ENCODE results near the gene EXTL2.
A peak's percentile ranks its signal among the peaks of the same experiment; 100 is the strongest.
"Not testable (repeated sequence)": the region's sequence is repeated elsewhere in the genome, so short reads cannot be mapped to it uniquely, and the experiment has no call there.

The EXTL2 gene, protein sequence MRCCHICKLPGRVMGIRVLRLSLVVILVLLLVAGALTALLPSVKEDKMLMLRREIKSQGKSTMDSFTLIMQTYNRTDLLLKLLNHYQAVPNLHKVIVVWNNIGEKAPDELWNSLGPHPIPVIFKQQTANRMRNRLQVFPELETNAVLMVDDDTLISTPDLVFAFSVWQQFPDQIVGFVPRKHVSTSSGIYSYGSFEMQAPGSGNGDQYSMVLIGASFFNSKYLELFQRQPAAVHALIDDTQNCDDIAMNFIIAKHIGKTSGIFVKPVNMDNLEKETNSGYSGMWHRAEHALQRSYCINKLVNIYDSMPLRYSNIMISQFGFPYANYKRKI

DNA sequence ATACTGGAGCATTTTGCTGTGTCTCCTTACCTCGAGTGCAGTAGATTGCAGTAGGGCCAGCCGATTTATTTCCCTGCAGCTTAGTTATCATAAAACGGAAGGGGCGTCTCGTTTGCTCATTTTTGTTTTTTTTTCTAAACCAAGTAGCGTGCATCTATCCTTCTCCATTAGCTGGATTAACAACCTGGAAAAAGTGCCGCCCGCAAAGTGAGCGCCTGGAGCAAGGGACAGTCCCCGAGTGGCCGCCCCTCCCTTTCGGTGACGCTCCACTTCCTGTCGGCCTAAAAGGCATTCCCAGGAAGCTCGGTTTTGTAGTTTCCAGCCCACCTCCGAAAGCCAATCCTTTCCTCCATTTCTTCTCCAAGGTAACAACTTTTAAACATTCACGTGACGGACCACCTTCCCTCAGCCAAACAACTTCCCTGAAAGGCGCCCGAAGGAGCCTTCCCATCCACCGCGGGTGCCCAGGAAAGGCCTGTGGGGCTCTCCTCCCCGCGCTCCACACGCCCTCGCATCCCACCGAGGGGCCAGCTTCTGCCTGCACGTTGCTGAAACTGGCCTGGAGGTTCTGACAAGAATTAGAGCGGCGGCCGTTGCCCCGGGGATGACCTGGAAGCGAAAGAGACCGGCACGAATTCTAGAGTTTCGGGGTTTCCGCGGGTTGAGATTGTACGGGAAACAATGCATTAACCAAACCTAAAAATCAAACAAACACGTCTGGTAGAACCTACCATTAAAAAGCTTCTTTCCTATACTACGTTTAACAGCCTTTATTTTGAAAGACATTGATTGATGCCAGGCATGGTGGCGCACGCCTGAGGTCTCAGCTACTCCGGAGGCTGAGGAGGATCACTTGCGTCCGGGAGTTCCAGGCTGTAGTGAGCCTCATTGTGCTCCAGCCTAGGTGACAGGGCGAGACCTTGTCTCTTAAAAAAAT lies at the start of gene EXTL2:
Gene EXTL2 (minus strand): TSS at position 240 of the 937 bp plus-strand sequence. CDS start 6,085 bp downstream, outside the sequence.
- peak; percentile 94 for DNase-seq

DNA sequence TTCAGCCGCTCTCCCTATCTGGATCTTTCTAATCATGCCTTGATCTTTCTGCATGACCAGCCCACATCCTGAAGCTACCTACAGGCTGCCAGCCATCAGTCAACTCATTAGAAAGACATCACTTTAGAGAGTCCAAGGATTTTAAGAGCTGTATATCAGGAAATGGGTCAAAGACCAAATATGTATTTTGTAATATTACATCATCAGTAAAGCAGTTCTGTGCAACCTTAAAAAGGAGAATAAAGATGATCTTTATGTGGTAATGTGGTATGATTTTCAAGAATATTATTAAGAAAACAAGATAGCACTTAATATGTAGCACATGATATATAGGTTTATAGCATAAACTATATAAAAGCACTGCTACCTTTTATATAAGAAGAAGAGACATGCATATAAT lies 48.9 kb upstream of the EXTL2 start:
- DNase-seq, result no peak

DNA sequence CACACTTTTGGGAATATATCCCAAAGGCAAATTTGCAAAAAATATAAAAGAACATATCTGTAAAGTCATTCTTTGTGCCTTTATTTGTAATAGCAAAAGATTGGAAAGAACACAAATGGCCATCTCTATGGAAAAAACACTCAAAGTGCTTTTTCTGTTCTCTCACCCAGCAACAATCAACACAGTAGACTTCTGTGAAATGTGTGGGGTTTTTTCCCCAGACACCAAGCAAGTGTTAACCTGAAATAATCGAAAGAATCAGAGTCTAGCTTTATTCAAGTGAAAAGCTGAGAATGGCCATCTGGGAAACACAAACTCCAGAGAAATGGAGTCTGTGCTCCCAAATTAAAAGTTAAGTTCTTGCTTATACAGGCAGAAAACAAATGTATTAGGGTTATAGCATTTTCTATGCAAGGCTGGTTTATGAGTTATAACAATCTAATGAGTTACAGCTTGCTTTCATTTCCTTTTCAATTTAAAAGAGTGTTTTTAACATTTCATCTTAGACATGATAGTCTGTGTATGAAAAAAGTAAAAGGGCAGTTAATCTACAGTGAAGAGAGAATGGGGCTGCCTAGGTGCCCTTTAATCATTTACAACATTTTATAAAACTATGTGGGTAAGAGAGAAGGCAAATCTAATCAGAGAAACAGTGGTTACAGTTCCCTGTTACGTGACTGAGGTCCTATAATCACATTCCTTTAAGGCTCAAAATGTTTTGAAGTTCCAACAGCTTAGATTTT lies 47.8 kb upstream of the EXTL2 start:
- no peak for DNase-seq

DNA sequence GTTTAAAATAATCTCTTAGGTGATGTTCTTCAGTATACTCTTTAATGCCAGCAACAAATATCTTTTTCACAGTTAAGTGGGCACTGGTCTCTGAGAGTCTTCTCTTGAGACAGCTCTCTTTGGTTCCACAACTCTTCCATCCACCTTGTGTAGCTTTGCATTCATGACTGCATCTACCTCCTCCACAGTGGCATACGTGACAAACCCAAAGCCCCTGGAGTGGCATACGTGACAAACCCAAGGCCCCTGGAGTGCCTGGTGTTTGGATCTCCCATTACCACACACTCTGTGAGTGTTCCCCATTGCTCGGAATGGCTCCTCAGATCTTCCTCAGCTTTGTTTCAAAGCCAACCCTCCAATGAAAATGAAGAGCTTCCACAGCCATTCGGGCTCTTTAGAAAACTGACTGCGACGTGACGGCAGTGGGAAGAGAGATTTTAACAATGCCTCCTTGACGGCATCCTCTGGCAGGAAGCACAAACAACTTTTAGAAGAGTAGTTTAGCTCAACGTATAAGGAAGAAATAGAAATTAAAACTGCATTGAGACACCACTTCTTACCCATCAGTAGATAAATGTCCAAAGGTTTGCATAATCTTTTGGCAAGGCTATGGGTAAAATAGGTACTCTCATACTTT lies 47.1 kb upstream of the EXTL2 start:
- DNase-seq, result no peak

DNA sequence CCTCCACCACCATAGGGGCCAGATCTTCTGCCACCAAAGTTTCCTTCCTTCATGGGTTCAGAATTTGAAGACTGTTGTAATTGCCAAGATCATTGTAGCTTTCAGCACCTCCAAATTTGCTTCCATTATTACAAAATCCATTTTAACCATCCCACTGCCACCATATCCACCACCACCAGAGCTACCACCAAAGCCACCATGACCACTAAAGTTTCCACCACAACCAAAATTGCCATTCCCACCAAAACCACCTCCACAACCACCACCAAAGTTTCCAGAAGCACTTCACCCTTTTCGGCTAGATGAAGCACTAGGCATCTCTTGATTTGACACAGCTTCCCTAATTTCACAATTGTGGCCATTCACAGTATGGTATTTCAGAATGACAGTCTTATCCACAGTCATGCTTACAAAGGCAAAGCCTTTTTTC lies 46.5 kb upstream of the EXTL2 start:
- DNase-seq, result no peak

DNA sequence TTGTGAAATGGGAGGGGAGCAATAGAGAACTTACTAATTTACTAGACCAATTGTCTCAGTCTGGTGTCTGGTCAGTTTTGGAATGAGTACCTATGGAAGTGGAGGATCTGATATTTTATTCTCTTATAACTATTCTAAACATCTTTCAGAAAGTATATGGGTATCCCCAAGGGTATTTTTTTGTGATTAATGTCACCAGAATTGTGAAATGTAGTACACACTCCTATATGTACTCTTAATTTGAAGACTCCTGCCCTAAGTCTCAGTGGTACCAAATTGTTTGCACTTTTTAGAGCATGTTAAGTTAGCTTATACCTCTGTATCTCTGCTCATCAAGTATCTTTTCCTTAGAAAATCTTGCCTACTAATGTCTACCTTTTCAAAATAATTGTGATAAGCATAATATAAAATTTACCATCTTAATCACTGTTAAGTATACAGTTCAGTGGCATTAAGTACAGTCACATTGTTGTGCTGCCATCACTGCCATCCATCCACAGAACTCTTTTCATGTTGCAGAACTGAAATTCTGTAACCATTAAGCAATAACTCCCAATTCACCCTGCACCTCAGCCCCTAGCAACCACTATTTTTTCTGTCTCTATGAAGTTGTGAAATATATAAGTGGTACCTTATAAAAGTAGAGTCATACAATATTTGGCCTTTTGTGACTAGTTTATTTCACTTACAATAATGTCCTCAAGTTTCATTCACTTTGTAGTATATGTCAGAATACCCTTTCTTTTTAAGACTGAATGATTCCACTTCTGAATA lies 41.7 kb upstream of the EXTL2 start:
- DNase-seq, result no peak

DNA sequence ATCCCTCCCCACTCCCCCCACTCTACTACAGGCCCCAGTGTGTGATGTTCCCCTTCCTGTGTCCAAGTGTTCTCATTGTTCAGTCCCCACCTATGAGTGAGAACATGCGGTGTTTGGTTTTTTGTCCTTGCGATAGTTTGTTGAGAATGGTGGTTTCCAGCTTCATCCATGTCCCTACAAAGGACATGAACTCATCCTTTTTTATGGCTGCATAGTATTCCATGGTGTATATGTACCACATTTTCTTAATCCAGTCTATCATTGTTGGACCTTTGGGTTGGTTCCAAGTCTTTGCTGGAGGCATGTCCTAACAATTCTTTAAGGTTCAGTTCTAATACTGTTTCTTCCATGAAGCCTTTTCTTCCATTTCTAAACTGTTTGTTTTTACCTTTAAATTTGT lies 38.9 kb upstream of the EXTL2 start:
- not testable (repeated sequence) for DNase-seq

DNA sequence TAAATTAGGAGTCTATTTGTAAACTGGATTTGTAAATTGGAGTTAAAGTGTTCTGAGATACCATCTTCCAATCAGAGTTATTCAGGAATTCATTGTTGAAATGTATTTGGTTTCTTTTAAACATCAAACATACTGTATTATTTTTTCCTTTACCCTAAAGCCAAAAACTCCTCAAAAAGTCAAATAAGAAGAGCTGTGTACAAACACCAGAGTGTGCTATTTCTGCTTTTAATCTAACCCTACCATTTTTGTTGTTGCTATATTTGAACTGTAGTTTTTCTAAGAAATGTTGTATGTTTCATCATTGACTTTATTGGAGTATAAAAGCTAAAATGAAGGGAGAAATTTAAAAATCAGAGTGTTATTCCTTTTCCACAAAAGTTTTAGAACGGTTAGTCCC lies 37.1 kb upstream of the EXTL2 start:
- no peak for DNase-seq

DNA sequence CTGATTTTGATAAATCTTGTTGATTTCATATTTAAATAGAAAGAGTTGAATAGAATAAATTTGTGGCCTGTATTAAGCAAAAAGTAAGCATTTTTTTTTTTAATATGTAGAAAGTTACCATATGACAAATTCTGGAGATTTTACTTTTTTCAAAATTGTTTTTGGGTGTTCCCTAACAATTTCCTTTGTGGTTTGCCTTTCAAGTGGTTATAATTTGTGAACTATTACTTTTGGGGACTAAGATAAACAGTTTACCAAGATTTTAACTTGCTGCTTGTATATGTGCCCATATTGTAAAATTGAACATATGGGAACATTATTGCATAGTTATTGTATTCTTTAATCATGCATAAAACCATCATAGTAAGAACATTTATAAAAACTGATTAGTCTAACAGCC lies 35.9 kb upstream of the EXTL2 start:
- no peak for DNase-seq

DNA sequence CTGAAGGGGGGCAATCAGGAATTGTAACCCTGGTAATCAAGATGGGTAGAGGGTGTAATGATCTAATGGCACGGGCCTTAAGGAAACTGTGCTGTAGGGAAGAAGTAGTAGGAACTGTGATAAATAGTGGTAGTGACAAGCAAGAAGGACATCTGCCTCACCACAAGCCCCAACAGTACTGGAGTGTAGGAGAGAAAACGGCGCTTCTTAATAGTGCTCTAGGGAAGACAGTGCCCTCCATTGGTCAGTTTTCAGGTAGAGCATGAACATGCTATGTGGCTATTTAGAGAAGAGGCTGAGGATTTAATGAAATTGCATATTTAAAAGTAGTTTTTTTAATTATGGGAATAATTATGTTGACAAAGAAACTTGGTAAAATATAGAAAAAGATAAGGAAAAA lies 33.5 kb upstream of the EXTL2 start:
- DNase-seq, result peak; percentile 16

DNA sequence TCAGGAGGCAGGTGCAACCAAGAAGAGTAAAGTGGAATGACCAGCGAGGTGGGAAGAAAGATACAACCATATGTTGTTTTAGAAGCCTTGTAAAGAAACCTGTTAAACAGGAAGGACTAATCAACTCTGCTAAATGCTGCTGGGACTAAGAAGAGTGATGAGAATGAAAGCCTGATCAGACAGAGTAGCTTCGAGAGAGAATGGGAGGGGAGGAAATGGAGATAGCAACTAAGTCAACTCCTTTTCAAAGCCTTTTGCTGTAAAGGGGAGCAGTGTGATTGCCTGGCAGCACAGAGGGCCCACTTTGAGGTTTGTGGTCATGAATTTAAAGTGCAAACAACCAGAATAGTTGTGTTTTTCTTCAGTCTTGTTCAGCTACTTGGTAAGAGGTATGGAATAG lies 32.6 kb upstream of the EXTL2 start:
- no peak for DNase-seq

DNA sequence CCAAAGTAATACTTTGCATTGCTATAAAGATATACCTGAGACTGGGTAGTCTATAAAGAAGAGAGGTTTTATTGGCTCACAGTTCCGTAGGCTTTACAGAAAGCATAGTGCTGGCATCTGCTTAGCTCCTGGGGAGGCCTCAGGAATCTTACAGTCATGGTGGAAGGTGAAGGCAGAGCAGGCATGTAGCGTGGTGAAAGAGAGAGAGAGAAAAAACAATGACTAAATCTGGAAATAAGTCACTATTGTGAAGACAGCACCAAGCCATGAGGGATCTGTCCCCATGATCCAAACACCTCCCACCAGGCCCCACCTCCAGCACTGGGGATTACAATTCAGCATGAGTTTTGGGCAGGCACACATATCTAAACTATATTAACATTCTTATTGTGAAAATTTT lies 31.6 kb upstream of the EXTL2 start:
- no peak for DNase-seq

DNA sequence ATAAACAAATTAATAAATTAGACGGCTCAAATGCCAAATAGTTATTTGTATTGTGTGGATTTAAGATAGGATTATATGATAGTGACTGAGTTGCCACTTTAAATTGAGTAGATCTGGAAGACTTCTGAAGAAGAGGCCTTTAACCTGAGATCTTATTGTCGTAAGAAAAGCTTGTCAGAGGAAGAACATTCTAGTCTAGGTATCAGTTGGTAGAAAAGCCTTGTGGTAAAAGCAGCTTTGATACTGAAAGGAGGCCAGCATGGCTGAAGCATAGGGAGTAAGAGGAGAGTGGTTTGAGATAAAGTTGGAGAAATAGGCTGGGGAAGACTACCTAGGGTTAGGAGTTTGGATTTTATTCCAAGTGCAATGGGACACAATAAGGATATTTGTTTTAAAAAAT lies 30.3 kb upstream of the EXTL2 start:
- no peak for DNase-seq

DNA sequence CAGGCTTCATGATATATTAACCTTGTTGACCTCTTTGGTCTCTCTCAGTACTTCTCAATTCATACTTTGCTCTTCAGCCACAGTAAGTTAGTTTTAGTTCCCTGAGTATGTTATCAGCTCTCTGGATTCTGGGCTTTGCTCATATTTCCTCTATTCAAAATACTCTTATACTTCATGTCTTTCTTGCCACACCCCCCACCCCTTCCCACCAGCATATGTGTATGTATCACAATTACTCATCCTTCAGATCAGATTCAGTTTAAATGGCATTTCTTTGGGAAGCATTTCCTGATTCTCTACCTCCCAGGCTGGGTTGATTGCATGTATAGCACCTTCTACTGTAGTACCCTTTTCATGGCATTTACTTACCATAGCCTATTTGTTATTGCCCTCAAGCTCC lies 29.6 kb upstream of the EXTL2 start:
- no peak for DNase-seq

DNA sequence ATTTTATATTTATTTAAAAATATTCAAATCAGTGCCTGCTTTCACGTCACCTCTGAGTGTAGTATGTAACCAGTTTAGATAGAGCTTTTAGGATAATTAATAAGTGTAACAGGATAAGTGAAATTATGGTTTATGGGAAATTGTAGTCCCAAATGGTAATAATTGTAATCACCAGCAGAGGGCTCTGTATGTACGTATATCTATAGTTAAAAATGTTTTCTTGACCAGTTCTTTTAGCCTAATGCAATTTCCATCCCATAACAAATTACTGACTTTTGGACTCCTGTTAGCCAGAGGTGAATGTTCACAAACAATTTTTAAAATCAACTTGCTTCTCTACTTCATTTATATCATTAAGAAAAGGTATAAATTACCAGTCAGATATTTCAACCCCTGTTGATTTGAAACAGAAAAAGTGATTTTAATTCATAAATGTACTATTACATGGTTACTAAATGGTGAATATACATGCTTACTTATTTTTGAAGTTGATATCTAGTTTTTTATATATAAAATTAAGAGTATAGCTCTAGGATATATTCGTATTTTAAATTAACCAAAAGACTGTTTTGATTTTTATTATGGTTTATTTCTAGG lies 26.6 kb upstream of the EXTL2 start:
- peak; percentile 49 for DNase-seq

DNA sequence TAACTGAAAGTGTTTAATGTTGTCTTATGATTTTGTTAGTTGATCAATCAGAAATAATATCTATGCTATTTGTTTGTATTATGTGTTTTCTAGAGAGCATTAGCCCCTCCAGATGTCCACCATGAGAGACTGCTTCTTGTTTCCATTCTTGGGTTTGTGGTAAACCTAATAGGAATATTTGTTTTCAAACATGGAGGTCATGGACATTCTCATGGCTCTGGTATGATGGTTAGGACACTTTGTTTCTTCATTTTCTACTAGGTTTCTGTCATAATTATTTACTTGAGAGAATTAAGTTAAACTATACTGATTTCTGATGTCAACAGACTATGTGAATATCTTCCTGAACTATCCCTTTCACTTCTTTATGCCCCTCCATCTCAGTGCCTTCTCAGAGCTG lies 17.4 kb upstream of the EXTL2 start:
- no peak for DNase-seq

DNA sequence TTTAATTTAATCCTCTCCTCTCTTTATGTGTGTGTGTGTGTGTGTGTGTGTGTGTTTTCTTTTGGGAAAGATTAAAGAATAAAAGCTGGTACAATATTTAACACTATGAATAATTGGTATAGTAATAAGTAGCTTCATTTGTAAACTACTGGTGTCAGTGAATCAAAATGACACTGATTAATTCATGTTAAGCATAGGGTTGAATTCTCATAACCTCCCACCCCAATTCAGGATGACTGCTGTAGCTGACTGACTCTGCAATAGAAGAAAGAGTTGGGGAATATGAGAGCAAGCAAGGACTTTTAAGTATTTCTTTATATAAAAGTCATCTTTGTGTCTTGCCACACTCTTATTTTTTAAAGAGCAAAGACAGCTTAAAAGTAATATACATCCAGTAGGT lies 14.4 kb upstream of the EXTL2 start:
- no peak for DNase-seq

DNA sequence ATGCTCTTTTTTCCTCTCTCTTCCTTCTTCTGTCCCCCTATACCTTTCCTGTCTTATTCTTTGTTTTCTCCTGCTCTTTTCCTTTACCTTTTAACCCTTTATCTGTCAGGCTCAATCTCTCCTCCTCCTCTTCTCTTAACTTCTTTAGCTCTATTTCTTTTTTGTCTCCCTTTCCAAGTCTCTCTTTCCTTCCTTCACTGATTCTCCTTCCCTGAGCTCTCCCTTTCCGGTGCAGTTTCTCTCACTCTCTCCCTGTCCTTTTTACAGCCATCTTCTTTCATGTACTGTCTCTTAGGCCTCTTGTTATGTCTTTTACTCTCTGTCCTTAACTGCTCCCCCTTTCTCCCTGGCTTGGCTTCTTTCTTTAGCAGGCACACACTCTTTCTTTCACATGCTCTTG lies 13.2 kb upstream of the EXTL2 start:
- no peak for DNase-seq

DNA sequence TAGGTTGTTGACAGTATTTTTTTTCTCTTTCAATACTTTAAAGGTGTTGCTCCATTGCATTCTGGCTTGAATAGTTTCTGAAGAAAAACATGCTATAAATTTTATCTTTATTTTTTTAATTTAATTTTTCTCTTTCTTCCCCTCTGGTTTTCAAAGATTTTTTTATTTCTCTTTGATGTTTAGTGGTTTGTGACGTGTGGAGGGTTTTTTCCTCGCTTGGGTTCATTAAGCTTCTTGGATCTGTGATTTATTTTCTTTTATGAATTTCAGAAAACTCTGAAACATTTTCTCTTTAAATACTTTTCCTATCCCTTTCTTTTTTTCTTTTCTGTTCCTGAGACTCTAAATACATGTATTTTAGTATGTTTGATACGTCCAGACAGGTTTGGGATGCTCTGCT lies 10.5 kb upstream of the EXTL2 start:
- DNase-seq, result no peak

DNA sequence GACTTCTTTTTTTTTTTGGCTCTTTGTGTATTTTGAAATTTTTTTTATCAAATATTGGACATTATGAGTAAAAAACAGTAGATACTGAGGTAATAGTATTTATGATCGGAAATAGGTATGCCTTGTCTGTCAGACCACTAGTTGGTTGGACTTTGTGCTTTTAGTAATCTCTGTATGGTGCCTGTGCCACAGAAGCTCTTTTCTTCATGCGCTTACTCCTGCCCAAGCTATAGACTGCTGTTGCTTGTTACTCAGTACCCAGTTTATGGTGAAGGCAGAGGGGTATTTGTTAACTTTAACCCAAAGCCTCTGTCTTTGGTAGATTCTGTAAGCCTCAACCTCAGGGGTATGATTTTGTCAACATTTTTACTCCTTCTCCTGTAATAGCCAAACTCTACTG lies 9.9 kb upstream of the EXTL2 start:
- no peak for DNase-seq

DNA sequence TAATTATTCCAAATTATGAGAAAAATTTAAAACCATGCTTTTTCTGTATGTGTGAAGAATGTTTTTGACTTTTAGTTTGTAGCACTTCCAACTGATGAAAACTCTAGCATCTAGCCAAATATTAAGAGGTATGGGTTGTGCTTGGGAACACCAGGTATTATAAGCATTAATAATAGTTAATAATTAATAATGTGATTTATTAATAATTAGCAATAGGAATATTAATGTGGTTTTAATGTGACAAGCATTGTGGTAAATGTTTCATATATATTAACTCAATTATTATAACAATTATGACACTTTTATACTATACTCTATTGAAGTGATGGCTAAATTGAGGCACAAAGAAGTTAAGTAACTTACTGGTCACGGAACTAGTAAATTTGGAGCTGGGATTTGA lies 9.1 kb upstream of the EXTL2 start:
- no peak for DNase-seq

DNA sequence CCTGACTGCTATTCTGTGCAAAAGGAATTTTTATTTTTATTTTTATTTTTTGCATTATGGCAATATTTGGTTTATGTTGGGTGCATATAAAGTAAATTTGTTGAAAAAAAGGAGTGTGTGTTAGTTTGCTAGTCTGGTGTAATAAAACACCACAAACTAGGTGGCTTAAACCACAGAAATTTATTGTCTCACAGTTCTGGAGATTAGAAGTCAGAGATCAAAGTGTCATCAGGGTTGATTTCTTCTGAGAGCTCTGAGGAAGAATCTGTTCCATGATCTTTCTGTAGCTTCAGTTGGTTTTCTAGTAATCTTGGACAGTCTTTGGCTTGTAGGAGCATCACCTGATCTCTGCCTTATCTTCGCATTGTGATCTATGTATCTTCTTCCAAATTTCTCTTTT lies 7.7 kb upstream of the EXTL2 start:
- no peak for DNase-seq

Measured in NCI-H69 (cell line).